ENCODE results near the gene AATF. TPM values are rescaled to one million over a fixed set of nuclear protein-coding genes. Genes with fewer than 3 reads are reported as not detected.

Gene AATF
- total RNA-seq, 1 donor from 2014 or later: 38.5 TPM

DNA sequence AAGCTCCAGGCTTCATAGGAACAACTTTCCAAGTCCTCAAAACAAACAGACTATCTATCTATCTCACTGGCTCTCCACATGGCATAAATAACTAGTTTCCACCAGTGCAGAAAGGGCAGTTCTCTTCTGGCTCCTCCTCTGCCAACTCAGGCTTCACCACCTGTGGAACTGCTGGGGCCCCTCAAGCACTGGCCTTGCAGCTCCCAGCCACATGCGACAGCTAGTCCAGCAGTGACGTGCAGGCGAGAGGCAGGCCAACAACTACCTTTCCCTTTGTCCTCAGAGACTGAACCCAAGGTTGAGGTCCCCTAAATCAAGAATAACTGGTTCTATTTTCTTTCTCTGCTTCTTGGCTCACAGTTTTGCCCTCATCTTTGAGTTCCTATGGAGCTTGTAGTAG, 137.6 kb downstream of the AATF start:
- Mint-ChIP-seq H3K9me3 (ENCODE audit: low read depth) (no peaks in the 10 kb centered on the region), H3K27me3 (ENCODE audit: low read depth) (no peaks in the 10 kb centered on the region), H3K27ac (ENCODE audit: unreplicated experiment) (no peak overlapping the region), H3K4me1 (ENCODE audit: low read depth) (no peaks in the 10 kb centered on the region), H3K4me3 (ENCODE audit: unreplicated experiment) (no peak overlapping the region), H3K36me3 (ENCODE audit: low read depth) (peaks cover 23% of the 10 kb centered on the region)
- TF ChIP-seq, protein P1, sequence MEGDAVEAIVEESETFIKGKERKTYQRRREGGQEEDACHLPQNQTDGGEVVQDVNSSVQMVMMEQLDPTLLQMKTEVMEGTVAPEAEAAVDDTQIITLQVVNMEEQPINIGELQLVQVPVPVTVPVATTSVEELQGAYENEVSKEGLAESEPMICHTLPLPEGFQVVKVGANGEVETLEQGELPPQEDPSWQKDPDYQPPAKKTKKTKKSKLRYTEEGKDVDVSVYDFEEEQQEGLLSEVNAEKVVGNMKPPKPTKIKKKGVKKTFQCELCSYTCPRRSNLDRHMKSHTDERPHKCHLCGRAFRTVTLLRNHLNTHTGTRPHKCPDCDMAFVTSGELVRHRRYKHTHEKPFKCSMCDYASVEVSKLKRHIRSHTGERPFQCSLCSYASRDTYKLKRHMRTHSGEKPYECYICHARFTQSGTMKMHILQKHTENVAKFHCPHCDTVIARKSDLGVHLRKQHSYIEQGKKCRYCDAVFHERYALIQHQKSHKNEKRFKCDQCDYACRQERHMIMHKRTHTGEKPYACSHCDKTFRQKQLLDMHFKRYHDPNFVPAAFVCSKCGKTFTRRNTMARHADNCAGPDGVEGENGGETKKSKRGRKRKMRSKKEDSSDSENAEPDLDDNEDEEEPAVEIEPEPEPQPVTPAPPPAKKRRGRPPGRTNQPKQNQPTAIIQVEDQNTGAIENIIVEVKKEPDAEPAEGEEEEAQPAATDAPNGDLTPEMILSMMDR (IDR thresholded peaks at IDR 0.05): no peak
- DNase-seq (ENCODE audit: low spot score): no peak

DNA sequence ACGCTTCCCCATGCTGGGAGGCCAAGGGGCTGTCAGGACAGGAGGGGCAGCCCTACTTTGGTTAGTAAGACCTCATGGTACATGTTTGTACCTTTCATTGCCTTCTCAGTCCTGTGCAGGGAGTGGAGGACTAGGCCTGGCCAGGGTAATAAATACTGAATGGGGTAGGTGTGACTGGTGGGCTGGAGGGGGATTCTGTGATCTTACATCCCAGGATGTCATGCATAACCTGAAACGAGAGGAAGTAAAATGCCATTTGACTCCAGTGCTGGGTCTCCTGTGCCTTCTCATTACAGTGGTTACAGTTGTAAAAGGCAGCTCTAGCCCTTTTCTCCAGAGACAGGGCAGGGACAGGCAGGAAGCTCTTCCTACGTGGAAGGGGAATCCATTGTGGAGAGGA, 138.2 kb downstream of the AATF start:
- no peak overlapping the region for H3K4me3 Mint-ChIP-seq (ENCODE audit: unreplicated experiment)
- H3K9me3 Mint-ChIP-seq (ENCODE audit: low read depth): no peaks in the 10 kb centered on the region
- H3K36me3 Mint-ChIP-seq (ENCODE audit: low read depth): peaks cover 23% of the 10 kb centered on the region
- H3K27ac Mint-ChIP-seq (ENCODE audit: unreplicated experiment): no peak overlapping the region
- DNase-seq (ENCODE audit: low spot score): no peak
- H3K4me1 Mint-ChIP-seq (ENCODE audit: low read depth): no peaks in the 10 kb centered on the region
- TF ChIP-seq, protein P1 (IDR thresholded peaks at IDR 0.05): no peak
- H3K27me3 Mint-ChIP-seq (ENCODE audit: low read depth): no peaks in the 10 kb centered on the region

DNA sequence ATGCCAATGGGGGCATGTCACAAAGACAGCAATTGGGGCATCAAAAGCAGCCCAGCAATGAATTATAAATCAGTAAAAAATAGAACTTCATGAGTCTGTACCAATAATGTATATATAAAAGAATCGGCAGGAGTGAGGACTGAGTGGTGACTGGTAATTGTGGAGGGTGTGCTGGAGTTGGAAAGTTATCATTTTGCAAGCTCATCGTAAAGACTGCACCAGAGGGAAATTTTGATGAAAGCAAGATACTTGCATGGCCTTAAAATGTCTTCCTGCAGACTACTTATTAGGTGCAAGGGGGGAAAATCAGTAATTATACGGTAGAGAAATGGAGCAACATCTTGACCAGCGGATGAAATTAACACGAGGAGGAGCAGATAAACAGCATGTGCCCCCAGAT, 138.9 kb downstream of the AATF start:
- peaks cover 23% of the 10 kb centered on the region for H3K36me3 Mint-ChIP-seq (ENCODE audit: low read depth)
- H3K9me3 Mint-ChIP-seq (ENCODE audit: low read depth): no peaks in the 10 kb centered on the region
- no peak overlapping the region for H3K27ac Mint-ChIP-seq (ENCODE audit: unreplicated experiment)
- TF ChIP-seq, protein P1 (IDR thresholded peaks at IDR 0.05): no peak
- no peaks in the 10 kb centered on the region for H3K4me1 Mint-ChIP-seq (ENCODE audit: low read depth)
- no peak for DNase-seq (ENCODE audit: low spot score)
- no peaks in the 10 kb centered on the region for H3K27me3 Mint-ChIP-seq (ENCODE audit: low read depth)
- no peak overlapping the region for H3K4me3 Mint-ChIP-seq (ENCODE audit: unreplicated experiment)

DNA sequence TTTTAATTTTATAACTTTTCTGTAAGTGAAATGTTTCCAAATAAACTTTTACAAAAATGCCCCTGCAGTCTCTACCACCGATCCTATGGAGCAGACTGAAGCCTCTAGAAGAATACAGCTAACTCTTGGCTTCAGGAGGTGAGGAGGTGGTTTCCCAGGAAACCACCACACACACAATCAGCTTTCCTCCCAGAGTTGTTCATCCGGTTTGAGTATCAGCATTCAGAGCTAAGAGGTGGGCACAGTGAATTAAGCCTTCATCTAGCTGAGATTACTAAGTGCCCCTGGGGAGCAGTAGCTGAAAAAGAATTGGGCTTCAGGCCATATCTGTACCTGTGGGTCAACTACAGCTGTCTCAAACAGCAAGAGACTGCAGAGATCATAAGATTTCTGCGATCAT, 139.7 kb downstream of the AATF start:
- no peak for DNase-seq (ENCODE audit: low spot score)
- no peak overlapping the region for H3K27ac Mint-ChIP-seq (ENCODE audit: unreplicated experiment)
- peaks cover 26% of the 10 kb centered on the region for H3K36me3 Mint-ChIP-seq (ENCODE audit: low read depth)
- H3K27me3 Mint-ChIP-seq (ENCODE audit: low read depth): no peaks in the 10 kb centered on the region
- no peaks in the 10 kb centered on the region for H3K4me1 Mint-ChIP-seq (ENCODE audit: low read depth)
- H3K4me3 Mint-ChIP-seq (ENCODE audit: unreplicated experiment): no peak overlapping the region
- TF ChIP-seq, protein P1 (IDR thresholded peaks at IDR 0.05): no peak
- no peaks in the 10 kb centered on the region for H3K9me3 Mint-ChIP-seq (ENCODE audit: low read depth)

DNA sequence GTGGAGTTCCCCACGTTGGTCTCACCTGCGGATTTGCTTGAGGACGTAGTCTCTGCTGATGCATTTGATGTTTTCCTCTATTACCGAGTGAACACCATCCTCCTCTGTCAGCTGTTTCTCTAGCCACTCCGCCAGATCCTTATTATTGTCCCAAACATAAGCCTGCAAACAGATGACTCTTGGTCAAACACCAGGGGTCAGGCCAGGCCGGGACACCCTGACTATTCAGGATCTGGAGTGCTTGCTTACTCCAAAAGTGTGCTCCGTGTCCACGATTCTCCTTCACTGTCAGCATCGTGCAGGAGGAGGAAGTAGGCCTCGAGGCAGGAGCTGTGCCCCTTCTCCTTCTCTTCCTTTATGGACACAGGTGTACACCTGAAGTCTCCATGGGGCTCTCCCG, 140.2 kb downstream of the AATF start:
- H3K27ac Mint-ChIP-seq (ENCODE audit: unreplicated experiment): no peak overlapping the region
- H3K4me3 Mint-ChIP-seq (ENCODE audit: unreplicated experiment): no peak overlapping the region
- peaks cover 27% of the 10 kb centered on the region for H3K36me3 Mint-ChIP-seq (ENCODE audit: low read depth)
- no peaks in the 10 kb centered on the region for H3K27me3 Mint-ChIP-seq (ENCODE audit: low read depth)
- TF ChIP-seq, protein P1 (IDR thresholded peaks at IDR 0.05): peak; percentile 29
- no peak for DNase-seq (ENCODE audit: low spot score)
- H3K4me1 Mint-ChIP-seq (ENCODE audit: low read depth): no peaks in the 10 kb centered on the region
- H3K9me3 Mint-ChIP-seq (ENCODE audit: low read depth): no peaks in the 10 kb centered on the region

All from chondrocyte (in vitro differentiated cells).